HCT116 (cell line): ENCODE results near the gene CACNA1C. TPM values are rescaled to one million over a fixed set of nuclear protein-coding genes. Genes with fewer than 3 reads are reported as not detected.
A peak's percentile ranks its signal among the peaks of the same experiment; 100 is the strongest.

Experiments
- ATAC-seq: fragments of 200-7000 bp; cut with Tn5 transposase; 2 replicates; pipeline ENCODE4 v1.9.1; 2020; ENCODE audit warnings: mild to moderate bottlenecking, moderate library complexity
- BruUV-seq: library from RNA; stranded (reverse); fragments of 400-500 nt; replicated peaks from 2 replicates; lab custom pipeline; 2021; lab: Mats Ljungman, UMichigan
- CTCF ChIA-PET: fragments of 300-600 bp; sonication (Branson Sonifier 250); formaldehyde crosslinking; loops from one replicate; lab custom pipeline; 2021; ENCODE audit warnings: antibody characterized with exemption; lab: Charles Lee
- POLR2A ChIA-PET: fragments of 300-600, 350-600 bp; sonication (Branson Sonifier 250); formaldehyde crosslinking; loops from one replicate; lab custom pipeline; 2021; ENCODE audit warnings: antibody characterized with exemption; lab: Charles Lee
- RAD21 ChIA-PET, 2 experiments: fragments of 300-600 bp; sonication (Branson Sonifier 250); formaldehyde crosslinking; loops; one replicate each; lab custom pipeline; 2023; ENCODE audit warnings: low total read pairs in 2 of 2; ENCODE audit not compliant: uncharacterized antibody in 2 of 2, unreplicated experiment in 2 of 2, low non-redundant PET in 1 of 2; lab: Charles Lee
- DNase-seq: peaks from one replicate; pipeline ENCODE4 v3.0.0-alpha.2; 2010; ENCODE audit warnings: low read depth, low spot score
- H2AFZ ChIP-seq: fragments of 200-600 bp; shearing (Covaris generic), sonication (generic); 2 replicates; pipeline ENCODE4 v1.6.1; 2017; ENCODE audit warnings: low read depth, mixed run types, mixed read lengths, antibody characterized with exemption, low read length; ENCODE audit not compliant: poor library complexity, severe bottlenecking
- H3K27ac ChIP-seq: 2 replicates; pipeline ENCODE4 v1.5.1; 2012; ENCODE audit warnings: low read depth, low read length
- H3K27me3 ChIP-seq: fragments of 200-600 bp; sonication (generic); 2 replicates; pipeline ENCODE4 v1.6.1; 2016; ENCODE audit warnings: mixed run types, low read length, mixed read lengths; ENCODE audit not compliant: insufficient read depth
- H3K36me3 ChIP-seq, 2 experiments: fragments of 200-500 bp in 1 of 2; fragments of 200-600 bp in 1 of 2; sonication (Bioruptor generic) in 1 of 2; sonication (generic) in 1 of 2; 2 replicates each; pipeline versions ENCODE4 v1.5.1 to v1.6.1; 2014 to 2016; ENCODE audit warnings: low read length in 2 of 2, inconsistent platforms in 1 of 2, mixed read lengths in 1 of 2, mixed run types in 1 of 2; ENCODE audit not compliant: insufficient read depth in 2 of 2, control insufficient read depth in 1 of 2
- H3K4me1 ChIP-seq, 2 experiments: fragments of 200-600 bp in 1 of 2; sonication (generic) in 1 of 2; 2 replicates each; pipeline versions ENCODE4 v1.5.1 to v1.6.1; 2012 to 2017; ENCODE audit warnings: low read length in 2 of 2, inconsistent platforms in 1 of 2, mild to moderate bottlenecking in 1 of 2, mixed read lengths in 1 of 2, mixed run types in 1 of 2, moderate library complexity in 1 of 2; ENCODE audit not compliant: insufficient read depth in 2 of 2, control insufficient read depth in 1 of 2
- H3K4me2 ChIP-seq: fragments of 200-600 bp; sonication (generic); 2 replicates; pipeline ENCODE4 v1.6.1; 2017; ENCODE audit warnings: mixed run types, low read length, mixed read lengths
- H3K4me3 ChIP-seq, 2 experiments: fragments of 200-600 bp in 1 of 2; sonication (generic) in 1 of 2; replicated peaks in 1 of 2; 2 replicates each; pipeline ENCODE4 v1.5.1; 2011 to 2016; ENCODE audit warnings: low read length in 2 of 2, control low read depth in 1 of 2, low read depth in 1 of 2, mild to moderate bottlenecking in 1 of 2, mixed read lengths in 1 of 2, mixed run types in 1 of 2
- H3K79me2 ChIP-seq: fragments of 200-600 bp; sonication (generic); 2 replicates; pipeline ENCODE4 v1.6.1; 2017; ENCODE audit warnings: mild to moderate bottlenecking, mixed run types, low read length, moderate library complexity, mixed read lengths; ENCODE audit not compliant: insufficient read depth
- H3K9ac ChIP-seq: fragments of 200-600 bp; sonication (generic); 2 replicates; pipeline ENCODE4 v1.6.1; 2016; ENCODE audit warnings: low read length, mixed read lengths
- H3K9me2 ChIP-seq: fragments of 200-600 bp; sonication (generic), shearing (Covaris generic); 2 replicates; pipeline ENCODE4 v1.6.1; 2017; ENCODE audit warnings: mixed run types, mild to moderate bottlenecking, moderate library complexity; ENCODE audit not compliant: insufficient read depth
- H3K9me3 ChIP-seq, 2 experiments: fragments of 200-500 bp in 1 of 2; fragments of 200-600 bp in 1 of 2; sonication (Bioruptor generic) in 1 of 2; sonication (generic) in 1 of 2; 2 replicates each; pipeline ENCODE4 v1.6.1; 2014 to 2017; ENCODE audit warnings: low read length in 2 of 2, mixed read lengths in 2 of 2, inconsistent platforms in 1 of 2, low read depth in 1 of 2, mild to moderate bottlenecking in 1 of 2, mixed run types in 1 of 2, moderate library complexity in 1 of 2; ENCODE audit not compliant: control insufficient read depth in 1 of 2, insufficient read depth in 1 of 2
- H4K20me1 ChIP-seq: fragments of 200-600 bp; sonication (generic), shearing (Covaris generic); 2 replicates; pipeline ENCODE4 v1.6.1; 2017; ENCODE audit warnings: mixed run types, mild to moderate bottlenecking, moderate library complexity; ENCODE audit not compliant: insufficient read depth
- CBX3 ChIP-seq: IDR thresholded peaks from 2 replicates; pipeline ENCODE4 v1.6.1; 2012; ENCODE audit warnings: low read depth
- CTCF ChIP-seq, 3 experiments: fragments of 200-600 bp in 1 of 3; sonication (generic) in 1 of 3; IDR thresholded peaks in 2 of 3; conservative IDR thresholded peaks in 1 of 3; 2 replicates each; pipeline ENCODE4 v1.5.1; 2012 to 2017; ENCODE audit warnings: low read depth in 2 of 3, low read length in 2 of 3, antibody characterized with exemption in 1 of 3, borderline replicate concordance in 1 of 3, control low read depth in 1 of 3, mild to moderate bottlenecking in 1 of 3, mixed read lengths in 1 of 3, mixed run types in 1 of 3, moderate library complexity in 1 of 3; ENCODE audit not compliant: insufficient read depth in 1 of 3
- ELF1 ChIP-seq: IDR thresholded peaks from 2 replicates; pipeline ENCODE4 v1.6.1; 2012; ENCODE audit warnings: low read depth, borderline replicate concordance
- FOSL1 ChIP-seq: IDR thresholded peaks from 2 replicates; pipeline ENCODE4 v1.6.1; 2012; ENCODE audit warnings: low read depth
- JUND ChIP-seq: IDR thresholded peaks from 2 replicates; pipeline ENCODE4 v1.6.1; 2012
- MAX ChIP-seq: IDR thresholded peaks from 2 replicates; pipeline ENCODE4 v1.6.1; 2012
- SP1 ChIP-seq: IDR thresholded peaks from 2 replicates; pipeline ENCODE4 v1.6.1; 2012; ENCODE audit warnings: low read depth
- TCF7L2 ChIP-seq: IDR thresholded peaks from 2 replicates; pipeline ENCODE4 v1.7.0; 2011; ENCODE audit warnings: borderline replicate concordance, inconsistent platforms; ENCODE audit not compliant: insufficient read depth, insufficient read length; ENCODE audit errors: extremely low read depth
- intact Hi-C: fragments of 100-400 bp; cut with micrococcal nuclease; formaldehyde crosslinking; loops from 2 replicates; pipeline ENCODE4 v1.10.0; 2022
- total RNA-seq: library from RNA; stranded (reverse); gene quantifications from one replicate; pipeline ENCODE4 v1.2.1, GENCODE V29; 2021; ENCODE audit not compliant: unreplicated experiment

Gene CACNA1C
- total RNA-seq, 1 experiment from 2014 or later = 0.05 TPM

DNA sequence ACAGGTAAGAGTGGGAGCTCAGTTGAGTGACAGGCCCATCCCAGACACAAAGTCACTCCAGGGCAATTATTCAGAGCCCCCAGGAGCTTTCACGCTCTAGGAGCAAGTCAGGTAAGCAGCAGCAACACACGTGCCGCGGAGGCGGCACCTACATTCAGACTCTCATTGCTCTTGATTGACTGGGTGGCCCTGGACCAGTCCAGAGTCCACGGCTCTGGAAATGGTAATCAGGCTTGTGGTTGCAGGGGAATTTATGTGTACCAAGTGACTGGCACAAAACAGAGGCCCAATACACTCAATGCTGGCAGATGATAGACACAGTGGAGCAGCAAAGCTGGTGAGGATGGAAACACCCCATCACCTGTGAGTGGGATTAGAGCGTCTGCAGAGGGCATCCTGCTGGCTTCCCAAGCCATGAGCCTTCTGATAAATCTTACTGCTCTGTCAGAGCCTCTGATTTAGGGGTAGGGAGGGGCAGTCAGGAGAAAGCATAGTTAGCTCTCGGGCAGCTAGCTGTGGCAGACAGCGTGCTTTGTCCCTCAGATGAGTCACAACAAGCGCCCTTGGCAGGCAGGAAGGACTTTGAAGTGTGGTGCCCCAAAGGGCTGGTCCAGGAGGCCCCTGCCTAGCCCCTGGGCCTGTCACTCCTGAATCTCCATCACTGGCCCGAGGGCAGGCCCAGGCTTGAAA is 344.7 kb downstream of the CACNA1C start:
- H3K9me3 ChIP-seq = no peaks in the 10 kb centered on the region
- ATAC-seq = peak; percentile 83
- no peaks in the 10 kb centered on the region for H3K79me2 ChIP-seq
- peak overlapping the region; percentile 55 for H3K4me2 ChIP-seq
- CTCF ChIA-PET = interaction anchor here (1.0 to 2.2 kb wide), 2 partner anchors 37 to 185 kb away, joined by 3 to 5 read pairs; no protein-coding TSS in a partner anchor
- no TSS peak for BruUV-seq
- H3K9ac ChIP-seq = no peak overlapping the region
- H4K20me1 ChIP-seq = no peaks in the 10 kb centered on the region
- H3K27ac ChIP-seq = no peak overlapping the region; the same call in 1 of the 2 replicates
- H3K27me3 ChIP-seq = no peaks in the 10 kb centered on the region
- H3K4me3 ChIP-seq = no peak overlapping the region
- no peak for TF ChIP-seq CTCF (IDR thresholded peaks at IDR 0.05 in 2 of 3, conservative IDR thresholded peaks at IDR 0.05 in 1 of 3; ENCODE audit: borderline replicate concordance in 1 of 3, insufficient read depth in 1 of 3, low read depth in 2 of 3, low read length in 2 of 3)
- no peak for TF ChIP-seq ELF1
- TF ChIP-seq JUND = peak; percentile 27; the same call in 1 of the 2 replicates
- peak; percentile 91 for TF ChIP-seq TCF7L2
- peak; percentile 39; the same call in 1 of the 2 replicates for TF ChIP-seq SP1
- TF ChIP-seq CBX3 = 0 out of 2 replicates have a peak, but pooled peaks have one; percentile 11
- TF ChIP-seq MAX = peak; percentile 47; the same call in 1 of the 2 replicates
- TF ChIP-seq FOSL1 = peak; percentile 43; the same call in 1 of the 2 replicates
- TF ChIP-seq, all 23 proteins: peak for 6
- intact Hi-C loops = no loop called here
- RAD21 ChIA-PET = no interaction called here
- DNase-seq = peak; percentile 26
- H2AFZ ChIP-seq = peak overlapping the region; percentile 35
- no peaks in the 10 kb centered on the region for H3K36me3 ChIP-seq
- POLR2A ChIA-PET = no interaction called here
- H3K9me2 ChIP-seq = no peaks in the 10 kb centered on the region
- peaks cover 6 to 15% of the 10 kb centered on the region in 2 experiments for H3K4me1 ChIP-seq
